NCI-H446 (cell line): ENCODE measurements around the gene FCRL5.
"Not testable (repeated sequence)": the region's sequence is repeated elsewhere in the genome, so short reads cannot be mapped to it uniquely, and the experiment has no call there.

Experiments
- DNase-seq, 2 experiments: peaks; one replicate each; lab custom pipeline; 2025; lab: John Stamatoyannopoulos, UW

Gene FCRL5

GRCh38 chr1:157487504-157487903 lies 64.8 kb downstream of the FCRL5 start:
- no peak for DNase-seq

GRCh38 chr1:157487096-157487495 lies 65.2 kb downstream of the FCRL5 start:
- DNase-seq, result no peak

GRCh38 chr1:157486400-157486799 lies 65.9 kb downstream of the FCRL5 start:
- DNase-seq, result not testable (repeated sequence)

GRCh38 chr1:157485793-157486192 lies 66.5 kb downstream of the FCRL5 start:
- DNase-seq, result no peak

GRCh38 chr1:157484573-157484972 lies 67.7 kb downstream of the FCRL5 start:
- no peak for DNase-seq

- no peak for DNase-seq
These were observed 68.7 kb downstream of the FCRL5 start for GRCh38 chr1:157483635-157484034.

GRCh38 chr1:157482717-157483116 lies 69.6 kb downstream of the FCRL5 start:
- DNase-seq, result no peak

- DNase-seq, result no peak
These were observed 70.1 kb downstream of the FCRL5 start for GRCh38 chr1:157482174-157482573.

GRCh38 chr1:157478030-157478429 lies 74.3 kb downstream of the FCRL5 start:
- no peak for DNase-seq

GRCh38 chr1:157477419-157477818 lies 74.9 kb downstream of the FCRL5 start:
- no peak for DNase-seq

GRCh38 chr1:157472959-157473358 lies 79.4 kb downstream of the FCRL5 start:
- DNase-seq, result no peak

- DNase-seq, result no peak
These were observed 80.1 kb downstream of the FCRL5 start for GRCh38 chr1:157472056-157472701.

GRCh38 chr1:157471531-157471930 lies 80.8 kb downstream of the FCRL5 start:
- DNase-seq, result no peak

GRCh38 chr1:157469752-157470675 lies 82.3 kb downstream of the FCRL5 start:
- no peak for DNase-seq

- no peak for DNase-seq
These were observed 83.0 kb downstream of the FCRL5 start for GRCh38 chr1:157469300-157469699.

GRCh38 chr1:157466011-157466410 lies 86.3 kb downstream of the FCRL5 start:
- no peak for DNase-seq
